ENCODE measurements around the gene FAM43B.

Gene FAM43B

DNA sequence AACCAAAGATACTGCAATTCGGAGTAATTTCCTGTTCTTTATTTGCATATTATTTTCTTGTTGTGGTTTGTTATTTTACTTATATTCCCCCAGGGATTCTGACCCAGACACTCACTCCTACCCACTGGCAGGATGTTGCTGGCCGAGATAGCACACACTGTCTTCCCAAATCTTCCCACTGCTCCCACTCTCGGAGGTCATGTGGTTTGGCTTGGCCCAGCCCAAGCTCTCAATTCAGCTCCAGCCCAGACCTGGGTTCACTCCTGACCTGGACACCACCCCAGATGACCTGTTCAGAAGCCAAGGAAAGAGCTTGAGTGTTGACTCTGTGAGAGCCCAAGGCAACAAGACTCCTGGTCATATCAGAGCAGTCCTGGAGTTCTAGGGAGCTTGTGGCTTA, 1.2 kb upstream of the FAM43B start:
- DNase-seq (ENCODE audit: low read depth in 1 of 2, low spot score in 1 of 2): no peak

DNA sequence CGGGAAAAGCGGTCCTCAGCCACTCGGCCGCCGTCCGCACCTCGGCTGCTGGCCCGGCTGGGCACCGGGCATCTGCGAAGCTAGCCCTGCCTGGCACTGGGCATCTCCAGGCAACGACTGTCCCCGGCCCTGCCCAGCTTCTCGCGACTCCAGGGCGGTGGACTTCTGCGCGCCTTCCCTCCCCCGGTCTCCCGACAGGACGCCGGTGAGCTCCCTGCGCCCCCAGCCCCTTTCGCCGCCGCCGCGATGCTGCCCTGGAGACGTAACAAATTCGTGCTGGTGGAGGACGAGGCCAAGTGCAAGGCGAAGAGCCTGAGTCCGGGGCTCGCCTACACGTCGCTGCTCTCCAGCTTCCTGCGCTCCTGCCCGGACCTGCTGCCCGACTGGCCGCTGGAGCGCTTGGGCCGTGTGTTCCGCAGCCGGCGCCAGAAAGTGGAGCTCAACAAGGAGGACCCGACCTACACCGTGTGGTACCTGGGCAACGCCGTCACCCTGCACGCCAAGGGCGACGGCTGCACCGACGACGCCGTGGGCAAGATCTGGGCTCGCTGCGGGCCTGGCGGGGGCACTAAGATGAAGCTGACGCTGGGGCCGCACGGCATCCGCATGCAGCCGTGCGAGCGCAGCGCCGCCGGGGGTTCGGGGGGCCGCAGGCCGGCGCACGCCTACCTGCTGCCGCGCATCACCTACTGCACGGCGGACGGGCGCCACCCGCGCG, 514 bp downstream of the FAM43B start:
- DNase-seq (ENCODE audit: low read depth in 1 of 2, low spot score in 1 of 2): no peak

DNA sequence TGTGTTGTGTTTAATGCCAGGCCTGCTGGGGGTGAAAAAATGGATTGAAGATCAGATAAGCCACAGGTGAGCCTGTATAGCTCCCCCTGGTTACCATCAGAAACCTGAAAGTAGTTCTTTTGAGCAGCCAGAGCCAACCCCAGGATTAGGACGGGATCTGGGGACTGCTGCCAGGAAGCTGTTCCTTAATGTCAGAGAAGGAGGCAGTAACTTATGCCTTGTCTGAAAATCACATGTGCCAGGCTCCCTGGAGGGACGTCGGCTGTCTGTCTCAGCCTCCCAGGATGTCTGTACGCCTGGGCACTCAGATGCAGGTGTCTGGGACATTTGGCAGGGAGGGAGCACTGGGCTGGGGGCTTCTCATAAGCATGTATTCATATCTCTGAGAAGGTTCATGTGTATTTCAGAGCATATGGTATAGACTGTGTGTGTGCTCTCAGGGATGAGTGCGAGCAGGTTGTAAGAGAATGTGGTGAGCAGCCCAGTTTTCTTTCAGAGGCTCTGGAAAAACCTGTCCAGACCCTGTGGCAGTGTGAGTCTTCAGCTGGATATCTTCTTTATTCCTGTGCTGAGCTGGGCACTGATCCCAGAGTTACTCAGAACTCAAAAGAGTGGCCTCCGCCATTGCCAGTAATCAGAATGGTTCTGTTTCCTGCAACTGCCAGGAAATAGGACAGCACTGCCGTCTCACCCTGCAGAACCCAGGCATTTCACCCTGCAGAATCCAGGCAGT, 2.8 kb downstream of the FAM43B start:
- no peak for DNase-seq (ENCODE audit: low read depth in 1 of 2, low spot score in 1 of 2)

DNA sequence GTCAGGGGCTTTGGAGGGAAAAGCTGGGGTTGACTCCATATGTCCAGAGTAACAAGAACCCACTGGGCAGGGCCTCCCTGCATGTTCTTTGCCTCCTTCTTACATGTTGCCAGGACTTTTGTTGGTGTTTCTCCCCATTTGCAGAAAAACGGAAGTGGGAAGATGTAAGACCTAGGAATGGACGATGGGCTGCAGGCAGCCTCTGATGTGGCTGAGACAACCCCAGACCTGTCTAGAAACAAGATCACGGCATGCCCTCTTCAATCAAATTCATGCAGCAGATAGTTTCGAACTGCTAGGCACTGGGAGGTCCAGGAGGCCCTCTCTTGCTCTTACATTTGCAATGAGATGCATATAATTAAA, 3.4 kb downstream of the FAM43B start:
- no peak for DNase-seq (ENCODE audit: low read depth in 1 of 2, low spot score in 1 of 2)

DNA sequence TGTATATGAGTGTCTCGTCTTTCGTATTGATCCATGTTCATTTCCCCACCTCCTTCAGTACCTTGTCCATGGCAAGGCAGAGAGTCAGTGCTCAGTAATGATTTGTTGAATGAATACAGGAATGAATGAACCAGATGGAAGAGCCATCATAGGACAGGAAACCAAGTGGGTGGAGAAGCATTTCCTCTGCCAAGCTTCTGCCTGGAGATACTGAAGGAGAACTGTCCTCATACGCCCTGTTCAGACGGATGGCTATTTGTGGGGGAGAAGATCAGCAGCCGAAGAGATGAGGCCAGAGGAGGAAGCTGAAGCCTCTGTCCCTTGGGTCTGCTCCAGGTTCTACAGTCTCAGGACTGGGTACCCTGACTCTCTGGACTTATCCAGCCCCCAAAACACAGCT, 5.8 kb downstream of the FAM43B start:
- no peak for DNase-seq (ENCODE audit: low read depth in 1 of 2, low spot score in 1 of 2)

DNA sequence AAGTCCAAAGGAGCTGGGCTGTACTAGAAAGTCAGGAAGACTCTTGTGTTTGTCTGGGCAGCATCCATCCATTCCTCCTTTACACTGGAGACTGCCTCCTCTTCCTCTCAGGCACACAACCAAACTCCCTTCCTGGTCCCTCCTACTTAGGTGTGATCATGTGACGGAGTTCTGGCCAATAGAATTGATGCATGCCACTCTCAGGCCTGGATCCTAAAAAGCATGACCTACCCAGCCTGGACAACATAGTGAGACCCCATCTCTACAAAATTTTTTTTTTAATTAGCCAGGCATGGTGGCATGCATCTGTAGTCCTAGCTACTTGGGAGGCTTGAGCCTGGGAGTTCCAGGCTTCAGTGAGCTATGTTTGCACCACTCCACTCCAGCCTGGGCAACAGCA, 8.6 kb downstream of the FAM43B start:
- no peak for DNase-seq (ENCODE audit: low read depth in 1 of 2, low spot score in 1 of 2)

DNA sequence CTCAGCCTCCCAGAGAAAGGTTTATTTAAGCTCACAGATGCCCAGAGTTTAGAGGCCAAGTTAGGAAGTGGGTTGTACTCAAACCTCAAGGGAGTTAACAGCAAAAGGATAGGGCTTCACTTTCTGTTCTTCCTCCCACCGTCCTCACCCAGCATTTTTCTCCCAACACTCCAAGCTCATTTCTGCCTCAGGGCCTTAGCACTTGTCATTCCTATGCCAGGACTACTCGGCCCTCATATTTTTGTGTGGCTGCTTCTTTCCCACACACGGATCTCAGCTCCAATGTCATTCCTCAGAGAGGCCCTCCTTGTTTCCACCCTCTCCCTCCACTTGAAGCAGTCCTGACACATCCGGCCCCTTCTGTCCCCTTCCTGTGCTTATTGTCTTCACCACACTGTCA, 12.9 kb downstream of the FAM43B start:
- DNase-seq (ENCODE audit: low read depth in 1 of 2, low spot score in 1 of 2): no peak

DNA sequence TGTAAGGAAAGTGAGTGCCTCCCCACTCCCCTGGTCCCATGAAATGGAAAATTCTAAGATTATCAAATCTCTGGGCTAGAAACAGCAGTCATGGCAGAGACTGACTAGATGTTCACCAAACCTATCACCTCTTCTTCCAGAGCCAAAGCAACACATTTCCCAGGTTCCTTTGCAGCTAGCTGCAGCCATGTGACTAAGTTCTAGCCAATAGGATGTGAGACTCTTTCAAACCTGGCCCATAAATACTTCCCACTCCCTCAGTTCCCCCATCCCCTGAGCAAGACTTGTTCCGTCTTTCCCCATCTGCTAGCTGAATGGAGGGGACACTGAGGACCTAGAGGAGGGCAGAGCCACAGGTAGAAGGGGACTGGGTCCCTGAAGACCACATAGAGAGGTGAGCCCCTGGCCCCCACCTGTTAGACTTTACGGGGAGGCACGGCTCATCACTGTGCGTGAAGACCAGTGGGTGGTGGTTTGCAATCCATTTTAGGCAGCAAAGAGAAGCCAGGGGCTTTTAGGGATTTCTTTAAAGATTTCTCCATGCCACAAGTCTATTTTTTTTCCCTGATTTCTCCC, 17.2 kb downstream of the FAM43B start:
- no peak for DNase-seq (ENCODE audit: low read depth in 1 of 2, low spot score in 1 of 2)

DNA sequence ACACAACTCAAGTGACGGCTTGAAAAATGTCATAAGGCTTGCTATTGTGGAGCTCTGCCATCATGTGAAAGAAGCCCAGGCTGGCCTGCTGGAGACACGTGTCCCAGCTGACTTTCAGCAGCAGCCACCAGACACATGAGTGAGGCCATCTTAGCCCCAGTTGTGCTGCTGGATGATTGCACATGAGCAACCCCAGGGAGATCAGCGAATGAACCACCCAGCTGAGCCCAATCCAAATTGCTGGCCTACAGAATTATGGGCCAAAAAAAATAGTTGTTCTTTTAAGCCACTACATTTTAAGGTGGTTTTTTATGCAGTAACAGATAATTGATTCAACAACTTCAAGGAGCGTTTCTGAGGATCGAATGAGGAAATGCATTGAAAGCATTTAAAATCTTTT, 19.1 kb downstream of the FAM43B start:
- no peak for DNase-seq (ENCODE audit: low read depth in 1 of 2, low spot score in 1 of 2)

DNA sequence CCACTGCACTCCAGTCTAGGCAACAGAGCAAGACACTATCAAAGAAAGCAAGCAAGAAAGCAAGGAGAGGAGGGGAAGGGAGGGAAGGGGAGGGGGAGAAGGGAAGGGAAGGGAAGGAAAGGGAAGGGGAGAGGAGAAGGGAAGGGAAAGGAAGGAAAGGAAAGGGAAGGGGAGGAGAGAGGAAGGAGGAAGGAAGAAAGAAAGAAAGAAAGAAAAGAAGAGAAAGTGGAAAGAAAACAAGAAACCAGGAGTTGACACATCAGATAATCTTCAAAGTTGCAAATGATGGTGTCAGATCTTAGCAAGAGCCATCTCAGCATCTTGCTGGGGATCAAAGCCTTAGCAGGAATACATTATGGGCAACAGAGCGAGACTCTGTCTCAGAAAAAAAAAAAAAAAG, 21.6 kb downstream of the FAM43B start:
- no peak for DNase-seq (ENCODE audit: low read depth in 1 of 2, low spot score in 1 of 2)

DNA sequence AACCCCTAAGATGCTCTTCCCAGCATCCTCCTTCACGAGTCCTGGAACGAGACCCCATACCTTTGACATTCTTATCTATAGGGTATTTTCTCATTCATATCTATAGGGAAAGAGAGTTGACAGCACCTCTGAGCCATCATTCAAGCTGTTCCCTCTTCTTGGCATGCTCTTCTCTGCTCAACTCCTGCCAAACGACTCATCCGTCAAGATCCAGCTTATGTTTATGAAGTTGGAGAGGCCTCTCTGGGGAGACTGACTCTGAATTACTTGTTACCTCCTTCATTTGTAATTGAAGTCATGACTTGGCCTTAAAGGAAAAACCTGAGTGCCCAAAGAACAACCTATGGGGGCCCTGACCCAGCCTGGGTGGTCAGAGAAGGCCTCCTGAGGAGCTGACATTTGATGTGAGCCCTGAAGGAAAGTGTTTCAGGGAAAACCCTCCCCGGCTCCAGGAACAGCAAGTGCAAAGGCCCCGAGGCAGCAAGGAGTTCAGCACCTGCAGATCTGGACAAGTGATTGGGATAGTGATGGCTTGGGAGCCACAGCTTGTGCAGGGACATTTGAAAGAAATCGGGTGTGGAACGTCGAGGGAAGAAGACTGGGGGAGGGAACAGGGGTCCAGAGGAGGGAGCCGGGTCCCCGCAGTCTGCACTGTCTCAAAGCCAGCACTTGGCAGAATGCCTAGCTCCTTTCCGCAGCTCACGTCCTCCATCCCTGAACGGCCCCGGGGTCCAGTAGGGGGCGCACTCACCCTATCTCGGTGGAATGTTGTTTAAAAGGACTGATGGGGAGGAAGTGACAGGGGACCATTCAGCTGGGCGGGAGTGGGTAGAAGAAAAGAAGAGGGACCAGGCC, 22.5 kb downstream of the FAM43B start:
- peak; percentile 9 to 43 for DNase-seq (ENCODE audit: low read depth in 1 of 2, low spot score in 1 of 2)

DNA sequence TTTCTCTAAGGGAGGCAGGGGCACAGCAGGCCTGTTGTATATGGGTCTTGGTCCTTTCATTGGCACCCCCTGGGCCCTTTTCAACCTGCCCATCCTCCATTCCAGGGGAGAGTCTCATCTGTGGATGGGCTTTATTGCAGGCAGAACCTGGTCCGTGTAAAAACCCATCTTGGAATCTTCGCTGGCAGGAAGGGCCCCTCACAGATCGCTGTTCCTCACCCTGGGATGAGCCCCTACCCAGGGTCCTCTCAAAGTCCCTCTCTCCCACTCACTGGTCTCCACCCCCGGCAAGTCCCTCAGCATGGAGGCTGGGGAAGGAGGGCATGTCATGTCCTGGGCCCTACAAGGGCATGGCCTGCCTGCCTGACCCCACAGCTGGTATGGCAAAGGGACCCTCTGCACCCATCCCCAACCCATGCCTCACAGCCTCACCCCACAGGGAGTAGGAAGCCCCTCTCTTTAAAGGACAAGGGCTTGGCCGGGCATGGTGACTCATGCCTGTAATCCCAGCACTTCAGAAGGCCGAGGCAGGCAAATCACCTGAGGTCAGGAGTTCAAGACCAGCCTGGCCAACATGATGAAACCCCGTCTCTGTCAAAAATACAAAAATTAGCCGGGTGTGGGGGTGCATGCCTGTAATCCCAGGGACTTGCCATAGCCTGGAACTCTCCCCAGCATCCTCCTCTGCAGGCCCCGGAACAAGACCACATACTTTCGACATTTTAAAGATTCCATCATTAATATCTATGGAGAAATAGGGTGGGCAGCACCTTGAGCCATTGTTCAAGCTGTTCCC, 23.4 kb downstream of the FAM43B start:
- DNase-seq (ENCODE audit: low read depth in 1 of 2, low spot score in 1 of 2): no peak

DNA sequence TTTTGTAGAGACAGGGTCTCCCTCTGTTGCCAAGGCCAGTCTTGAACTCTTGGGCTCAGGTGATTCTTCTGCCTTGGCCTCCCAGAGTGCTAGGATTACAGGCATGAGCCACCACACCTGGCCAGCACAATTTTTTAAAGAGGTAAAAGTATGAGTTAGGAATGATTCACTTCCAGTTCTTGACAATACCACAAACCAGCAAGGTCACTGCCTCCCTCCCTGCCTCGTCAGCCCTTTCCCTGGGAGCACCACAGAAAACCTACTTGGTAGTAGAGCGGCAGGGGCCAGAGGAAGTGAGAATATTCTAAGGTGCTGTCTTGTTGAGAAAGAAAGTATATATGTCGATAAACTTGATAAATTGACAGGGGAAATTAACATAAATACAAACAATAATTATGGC, 25.7 kb downstream of the FAM43B start:
- no peak for DNase-seq (ENCODE audit: low read depth in 1 of 2, low spot score in 1 of 2)

DNA sequence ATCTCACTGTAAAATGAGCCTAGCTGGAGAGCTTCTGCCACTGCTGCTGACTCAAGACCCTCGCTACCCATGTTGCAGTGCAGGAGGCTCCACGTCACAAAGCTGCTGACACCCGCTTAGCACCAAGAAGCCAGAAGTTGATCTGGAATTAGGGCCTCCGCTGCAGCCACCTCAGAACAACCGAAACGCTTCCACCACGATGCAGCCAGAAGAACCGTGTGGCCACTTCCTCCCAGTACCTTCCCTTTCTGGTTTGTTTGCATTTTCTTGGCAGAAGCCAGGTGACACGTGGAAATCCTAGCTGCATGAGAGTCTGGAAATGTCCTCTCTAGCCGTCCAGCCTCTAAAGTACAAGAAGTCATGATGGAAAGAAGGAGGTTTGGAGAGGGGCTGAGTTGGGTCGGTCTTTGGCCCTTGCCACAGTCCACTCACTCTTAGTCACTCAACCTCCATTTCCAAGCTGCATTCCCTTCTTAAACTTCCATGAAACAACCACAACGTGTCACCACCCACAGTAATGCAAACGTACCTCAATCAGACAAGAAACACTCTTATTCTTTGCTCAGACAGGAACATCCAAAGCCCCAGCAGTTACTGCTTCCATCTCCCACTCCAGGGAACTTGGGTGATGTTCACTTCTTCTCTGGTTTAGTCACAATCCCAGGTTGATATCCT, 26.5 kb downstream of the FAM43B start:
- DNase-seq (ENCODE audit: low read depth in 1 of 2, low spot score in 1 of 2): no peak

DNA sequence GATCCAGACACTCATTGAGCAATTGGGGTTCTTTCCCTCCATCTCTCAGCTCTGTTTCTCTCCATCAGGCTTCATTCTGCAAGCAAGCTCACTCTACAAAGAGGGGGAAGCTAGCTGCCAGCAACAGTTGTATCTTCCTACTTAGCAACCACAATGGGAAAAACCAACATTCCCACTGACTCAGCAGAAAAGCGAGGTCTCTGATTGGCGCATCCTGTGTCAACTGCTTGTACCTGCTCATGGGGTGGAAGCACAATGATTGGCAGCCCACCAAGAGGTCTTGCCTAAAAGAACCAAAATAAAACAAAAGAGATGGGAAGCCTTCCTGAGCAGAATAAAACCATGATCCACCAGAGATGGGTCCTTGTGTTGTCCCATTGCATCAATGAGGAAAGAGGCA, 32.5 kb downstream of the FAM43B start:
- no peak for DNase-seq (ENCODE audit: low read depth in 1 of 2, low spot score in 1 of 2)

DNA sequence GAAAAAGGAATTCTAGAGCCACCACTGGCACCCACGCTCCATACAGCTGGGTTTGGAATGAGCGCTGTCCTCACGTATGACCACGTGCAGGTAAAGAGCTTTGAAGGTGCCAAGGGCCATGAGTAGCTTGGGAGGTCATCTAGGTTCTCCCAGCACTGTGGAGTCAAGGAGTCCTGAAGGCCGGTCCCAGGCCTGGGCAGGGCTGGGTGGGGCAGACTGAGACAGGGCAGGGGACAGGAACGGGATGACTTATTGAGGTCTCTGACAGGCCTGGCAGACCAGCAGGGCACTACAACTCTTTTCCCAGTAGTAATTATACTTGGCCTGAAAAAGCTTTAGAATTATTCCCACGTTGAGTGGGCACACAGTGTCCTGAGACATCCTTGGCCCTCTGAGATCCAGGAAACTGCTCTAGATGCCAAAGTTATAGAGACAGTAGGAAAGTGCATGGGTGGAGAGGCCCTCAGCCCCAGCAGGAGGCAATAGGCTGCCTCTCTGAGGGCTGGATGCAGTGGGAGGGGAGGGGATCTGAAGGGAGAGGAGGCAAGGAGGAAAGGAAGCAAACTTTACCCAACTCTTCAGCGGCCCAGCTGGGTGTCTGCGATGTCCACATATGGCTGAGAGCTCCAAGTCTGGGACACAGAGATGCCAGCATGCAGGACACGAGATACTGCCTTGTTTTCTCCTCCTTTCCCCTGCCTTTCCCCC, 34.7 kb downstream of the FAM43B start:
- DNase-seq (ENCODE audit: low read depth in 1 of 2, low spot score in 1 of 2): no peak

DNA sequence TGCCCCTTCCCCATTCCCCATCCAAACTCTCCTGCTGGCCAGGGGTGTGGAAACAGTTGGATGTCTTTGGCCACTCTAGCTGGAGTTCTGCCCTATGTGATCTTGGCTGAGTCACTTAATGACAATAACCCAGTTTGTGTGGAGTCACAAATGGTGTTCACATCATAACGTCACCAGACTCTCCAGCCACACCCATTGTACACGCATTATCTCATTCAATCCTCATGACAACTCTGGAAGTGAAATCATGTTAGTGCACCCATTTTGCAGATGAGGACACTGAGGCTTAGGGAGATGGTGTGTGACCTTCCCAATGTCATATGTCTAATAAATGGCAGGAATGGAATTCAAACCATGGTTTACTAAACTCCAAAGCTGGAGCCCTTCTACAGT, 35.3 kb downstream of the FAM43B start:
- DNase-seq (ENCODE audit: low read depth in 1 of 2, low spot score in 1 of 2): no peak

DNA sequence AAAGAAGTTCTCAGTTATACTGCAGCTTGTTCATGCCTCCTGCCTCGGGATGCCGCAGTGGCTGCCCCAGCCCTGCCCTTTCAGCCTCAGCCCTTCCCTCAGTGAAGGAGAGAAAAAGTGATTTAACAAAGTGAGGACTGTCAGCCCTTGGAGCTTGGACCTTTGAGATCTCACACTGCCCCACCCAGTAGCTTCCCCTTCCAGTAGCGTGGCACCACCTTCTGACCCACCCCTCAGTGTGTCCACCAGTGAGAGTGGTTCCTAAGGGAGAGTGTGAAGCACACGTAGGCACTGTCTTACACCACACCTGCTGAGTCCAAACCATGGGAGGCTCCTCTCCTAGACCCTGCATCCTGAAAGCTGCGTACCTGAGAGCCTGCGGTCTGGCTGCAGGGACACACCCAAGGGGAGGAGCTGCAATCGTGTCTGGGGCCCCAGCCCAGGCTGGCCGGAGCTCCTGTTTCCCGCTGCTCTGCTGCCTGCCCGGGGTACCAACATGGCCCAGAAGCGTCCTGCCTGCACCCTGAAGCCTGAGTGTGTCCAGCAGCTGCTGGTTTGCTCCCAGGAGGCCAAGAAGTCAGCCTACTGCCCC, 36.4 kb downstream of the FAM43B start, which contains the start of gene CDA:
CDA (plus strand) TSS at position 464 of the 592 bp plus-strand sequence; CDS start at position 497, 33 bp downstream.
- DNase-seq (ENCODE audit: low read depth in 1 of 2, low spot score in 1 of 2): no peak
